ENCODE measurements around the gene RSRC2.
"Not testable (repeated sequence)": the region's sequence is repeated elsewhere in the genome, so short reads cannot be mapped to it uniquely, and the experiment has no call there.

Gene RSRC2

GRCh38 chr12:122518908-122519307, 7.8 kb downstream of the RSRC2 start:
- Histone ChIP-seq H3K27me3 (replicated peaks; ENCODE audit: control insufficient read depth, insufficient read depth, low read length) (no peaks in the 10 kb centered on the region), H3K9ac (ENCODE audit: low read length) (no peak overlapping the region), H3K4me1 (ENCODE audit: control insufficient read depth, insufficient read depth, low read length) (peaks cover 47% of the 10 kb centered on the region), H3K9me3 (ENCODE audit: control insufficient read depth, low read length) (no peaks in the 10 kb centered on the region), H3K36me3 (ENCODE audit: control insufficient read depth, insufficient read depth, low read length, severe bottlenecking) (peaks cover 84% of the 10 kb centered on the region), H3K4me3 (ENCODE audit: low read length) (peak overlapping the region; percentile 14)
- DNase-seq (ENCODE audit: low read depth) = peak; percentile 50

DNA sequence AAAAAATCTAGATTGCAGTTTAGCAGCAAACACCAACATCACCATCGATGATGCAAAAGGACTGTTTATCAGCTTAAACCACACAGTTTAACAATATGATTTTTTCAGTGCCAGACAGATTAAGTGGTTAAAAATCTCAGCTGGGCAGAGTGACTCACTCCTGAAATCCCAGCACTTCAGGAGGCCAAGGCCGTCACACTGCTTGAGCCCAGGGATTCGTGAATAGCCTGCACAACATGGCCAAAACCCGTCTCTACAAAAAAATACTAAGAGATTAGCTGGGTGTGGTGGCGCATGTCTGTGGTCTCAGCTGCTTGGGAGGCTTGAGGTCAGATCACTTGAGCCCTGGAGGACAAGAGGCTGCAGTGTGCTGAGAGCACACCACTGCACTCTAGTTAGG, 8.9 kb downstream of the RSRC2 start:
- Histone ChIP-seq H3K36me3 (ENCODE audit: control insufficient read depth, insufficient read depth, low read length, severe bottlenecking) (peaks cover 93% of the 10 kb centered on the region), H3K27me3 (replicated peaks; ENCODE audit: control insufficient read depth, insufficient read depth, low read length) (no peaks in the 10 kb centered on the region), H3K4me1 (ENCODE audit: control insufficient read depth, insufficient read depth, low read length) (peaks cover 37% of the 10 kb centered on the region), H3K9me3 (ENCODE audit: control insufficient read depth, low read length) (no peaks in the 10 kb centered on the region), H3K4me3 (ENCODE audit: low read length) (peak overlapping the region; percentile 15), H3K9ac (ENCODE audit: low read length) (no peak overlapping the region)
- DNase-seq (ENCODE audit: low read depth) = peak; percentile 84

DNA sequence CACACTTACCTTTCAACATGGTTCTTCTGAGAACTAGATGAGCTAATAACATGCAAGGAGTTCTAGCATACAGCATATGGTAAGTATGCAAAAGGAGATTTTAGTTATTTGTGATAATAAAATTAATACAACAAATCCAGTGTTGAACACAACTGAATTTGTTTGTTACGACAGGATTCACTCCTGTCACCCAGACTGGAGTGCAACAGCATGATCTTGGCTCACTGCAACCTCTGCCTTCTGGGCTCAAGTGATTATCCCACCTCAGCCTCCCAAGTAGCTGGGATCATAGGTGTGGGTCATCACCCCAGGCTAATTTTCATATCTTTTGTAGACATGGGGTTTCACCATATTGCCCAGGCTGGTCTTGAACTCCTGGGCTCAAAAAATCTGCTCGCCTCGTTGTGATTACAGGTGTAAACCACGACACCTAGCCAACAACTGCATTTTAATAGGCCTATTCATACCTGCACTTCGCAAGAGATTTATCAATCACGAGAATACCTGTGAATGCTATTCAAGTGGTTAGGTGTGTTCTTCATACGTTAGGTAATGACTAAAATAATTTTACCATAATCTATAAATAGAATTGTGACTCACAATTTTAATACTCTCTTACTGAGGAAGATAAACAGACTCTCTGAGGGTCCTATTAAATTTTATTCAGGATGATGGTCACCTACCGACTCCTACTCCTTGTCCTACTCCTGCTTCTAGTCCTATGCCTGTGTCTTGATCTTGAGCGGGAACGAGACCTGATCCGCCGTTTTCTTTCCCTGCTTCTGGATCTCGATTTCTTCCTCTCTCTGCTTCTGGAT, 10.0 kb downstream of the RSRC2 start:
- H3K9ac ChIP-seq (ENCODE audit: low read length) = no peak overlapping the region
- no peak overlapping the region for H3K4me3 ChIP-seq (ENCODE audit: low read length)
- DNase-seq (ENCODE audit: low read depth) = no peak
- no peaks in the 10 kb centered on the region for H3K27me3 ChIP-seq (replicated peaks; ENCODE audit: control insufficient read depth, insufficient read depth, low read length)
- H3K9me3 ChIP-seq (ENCODE audit: control insufficient read depth, low read length) = no peaks in the 10 kb centered on the region
- peaks cover 98% of the 10 kb centered on the region for H3K36me3 ChIP-seq (ENCODE audit: control insufficient read depth, insufficient read depth, low read length, severe bottlenecking)
- peaks cover 26% of the 10 kb centered on the region for H3K4me1 ChIP-seq (ENCODE audit: control insufficient read depth, insufficient read depth, low read length)

DNA sequence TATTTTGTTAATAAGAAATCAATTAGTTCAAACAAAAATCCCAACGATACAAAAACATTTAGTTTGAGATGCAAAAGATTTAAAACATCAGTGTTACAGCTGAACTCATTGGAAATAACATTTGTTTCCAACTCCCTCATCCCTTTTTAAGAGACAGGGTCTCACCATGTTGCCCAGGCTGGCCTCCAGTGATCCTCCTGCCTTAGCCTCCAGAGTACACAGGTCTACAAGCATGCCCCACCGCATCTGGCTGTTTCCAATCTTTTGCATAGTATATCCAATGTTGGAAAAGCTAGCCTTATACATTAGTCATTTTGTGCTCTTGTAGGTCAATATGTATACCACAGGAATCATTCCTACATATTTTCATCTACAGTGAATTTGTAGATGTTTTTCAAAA, 11.5 kb downstream of the RSRC2 start:
- peaks cover 25% of the 10 kb centered on the region for H3K4me1 ChIP-seq (ENCODE audit: control insufficient read depth, insufficient read depth, low read length)
- no peak for DNase-seq (ENCODE audit: low read depth)
- no peaks in the 10 kb centered on the region for H3K9me3 ChIP-seq (ENCODE audit: control insufficient read depth, low read length)
- H3K27me3 ChIP-seq (replicated peaks; ENCODE audit: control insufficient read depth, insufficient read depth, low read length) = no peaks in the 10 kb centered on the region
- H3K36me3 ChIP-seq (ENCODE audit: control insufficient read depth, insufficient read depth, low read length, severe bottlenecking) = peaks cover 98% of the 10 kb centered on the region
- no peak overlapping the region for H3K9ac ChIP-seq (ENCODE audit: low read length)
- H3K4me3 ChIP-seq (ENCODE audit: low read length) = no peak overlapping the region

GRCh38 chr12:122513660-122514059, 13.1 kb downstream of the RSRC2 start:
- no peak overlapping the region for H3K9ac ChIP-seq (ENCODE audit: low read length)
- H3K9me3 ChIP-seq (ENCODE audit: control insufficient read depth, low read length) = no peaks in the 10 kb centered on the region
- H3K36me3 ChIP-seq (ENCODE audit: control insufficient read depth, insufficient read depth, low read length, severe bottlenecking) = peaks cover 98% of the 10 kb centered on the region
- no peaks in the 10 kb centered on the region for H3K27me3 ChIP-seq (replicated peaks; ENCODE audit: control insufficient read depth, insufficient read depth, low read length)
- DNase-seq (ENCODE audit: low read depth) = no peak
- H3K4me1 ChIP-seq (ENCODE audit: control insufficient read depth, insufficient read depth, low read length) = peaks cover 13% of the 10 kb centered on the region
- H3K4me3 ChIP-seq (ENCODE audit: low read length) = no peak overlapping the region

DNA sequence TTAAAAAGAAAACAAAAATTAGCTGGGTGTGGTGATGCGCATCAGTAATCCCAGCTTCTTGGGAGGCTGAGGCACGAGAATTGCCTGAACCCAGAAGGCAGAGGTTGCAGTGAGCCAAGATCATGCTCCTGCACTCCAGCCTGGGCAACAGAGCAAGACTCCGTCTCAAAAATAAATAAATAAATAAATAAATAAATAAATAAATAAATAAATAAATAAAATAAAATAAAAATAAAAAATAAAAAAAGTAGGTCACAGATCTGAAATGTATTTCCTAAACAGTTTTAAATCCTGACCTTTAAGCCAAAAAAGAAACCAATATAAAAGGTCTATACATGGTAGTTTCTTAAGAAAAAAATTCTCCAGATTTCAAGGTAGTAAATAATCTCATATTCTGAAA, 13.7 kb downstream of the RSRC2 start:
- H3K4me3 ChIP-seq (ENCODE audit: low read length); H3K9me3 ChIP-seq (ENCODE audit: control insufficient read depth, low read length); DNase-seq (ENCODE audit: low read depth); H3K27me3 ChIP-seq (replicated peaks; ENCODE audit: control insufficient read depth, insufficient read depth, low read length); H3K9ac ChIP-seq (ENCODE audit: low read length); H3K4me1 ChIP-seq (ENCODE audit: control insufficient read depth, insufficient read depth, low read length): not testable (repeated sequence)
- H3K36me3 ChIP-seq (ENCODE audit: control insufficient read depth, insufficient read depth, low read length, severe bottlenecking) = peaks cover 98% of the 10 kb centered on the region

DNA sequence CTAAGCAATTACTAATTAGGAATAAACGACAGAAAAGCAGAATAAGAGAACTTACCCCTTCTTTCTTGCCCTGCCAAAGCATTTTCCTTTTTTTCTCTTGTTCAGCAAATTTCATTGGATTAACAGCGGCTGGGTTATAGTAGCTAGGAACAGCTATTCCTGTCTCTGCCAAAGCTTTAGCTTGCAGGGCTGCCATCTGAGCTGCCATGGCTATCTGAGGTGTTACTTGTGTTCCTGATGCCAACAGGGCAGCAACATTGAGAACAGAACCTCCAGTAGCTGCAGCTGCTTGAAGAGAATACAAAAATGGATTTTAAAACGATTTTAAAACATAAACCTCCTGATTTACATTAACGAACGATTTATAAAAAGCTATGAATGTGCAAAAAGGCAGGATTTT, 18.6 kb downstream of the RSRC2 start:
- peaks cover 98% of the 10 kb centered on the region for H3K36me3 ChIP-seq (ENCODE audit: control insufficient read depth, insufficient read depth, low read length, severe bottlenecking)
- H3K9me3 ChIP-seq (ENCODE audit: control insufficient read depth, low read length) = no peaks in the 10 kb centered on the region

DNA sequence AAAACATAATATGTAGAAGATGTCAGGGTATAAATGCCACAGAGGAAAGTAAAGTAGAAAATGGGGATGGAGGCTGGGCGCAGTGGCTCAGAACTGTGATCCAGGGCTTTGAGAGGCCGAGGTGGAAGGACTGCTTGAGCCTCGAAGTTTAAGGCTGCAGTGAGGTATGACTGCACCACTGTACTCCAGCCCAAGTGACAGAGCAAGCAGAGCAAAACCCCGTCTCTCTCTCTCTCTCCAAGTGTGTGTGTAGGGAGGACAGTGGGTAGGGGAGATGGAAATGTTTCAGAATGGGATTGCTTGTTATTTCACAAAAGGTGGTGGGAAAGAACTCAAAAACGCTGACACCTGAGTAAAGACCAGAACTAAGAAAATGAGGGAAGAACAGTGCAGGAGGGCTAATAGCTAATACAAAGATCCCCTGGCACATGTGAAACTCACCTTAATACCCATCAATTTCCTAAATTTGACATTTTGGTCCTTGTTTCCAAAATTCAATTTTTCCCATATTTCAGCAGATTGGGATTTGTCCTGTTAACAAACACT, 20.3 kb downstream of the RSRC2 start:
- no peak for DNase-seq (ENCODE audit: low read depth)
- Histone ChIP-seq H3K36me3 (ENCODE audit: control insufficient read depth, insufficient read depth, low read length, severe bottlenecking) (peaks cover 87% of the 10 kb centered on the region), H3K4me3 (ENCODE audit: low read length) (no peak overlapping the region), H3K9me3 (ENCODE audit: control insufficient read depth, low read length) (no peaks in the 10 kb centered on the region), H3K4me1 (ENCODE audit: control insufficient read depth, insufficient read depth, low read length) (peaks cover 2% of the 10 kb centered on the region), H3K9ac (ENCODE audit: low read length) (no peak overlapping the region), H3K27me3 (replicated peaks; ENCODE audit: control insufficient read depth, insufficient read depth, low read length) (no peaks in the 10 kb centered on the region)

More for the DNA sequence above, 18.6 kb downstream of the RSRC2 start:
- Histone ChIP-seq H3K27me3 (replicated peaks; ENCODE audit: control insufficient read depth, insufficient read depth, low read length) (no peaks in the 10 kb centered on the region), H3K9ac (ENCODE audit: low read length) (no peak overlapping the region), H3K4me1 (ENCODE audit: control insufficient read depth, insufficient read depth, low read length) (no peaks in the 10 kb centered on the region), H3K4me3 (ENCODE audit: low read length) (no peak overlapping the region)
- no peak for DNase-seq (ENCODE audit: low read depth)

- no peak overlapping the region for H3K4me3 ChIP-seq (ENCODE audit: low read length)
- H3K4me1 ChIP-seq (ENCODE audit: control insufficient read depth, insufficient read depth, low read length) = peaks cover 7% of the 10 kb centered on the region
- H3K9ac ChIP-seq (ENCODE audit: low read length) = no peak overlapping the region
- H3K36me3 ChIP-seq (ENCODE audit: control insufficient read depth, insufficient read depth, low read length, severe bottlenecking) = peaks cover 77% of the 10 kb centered on the region
- DNase-seq (ENCODE audit: low read depth) = peak; percentile 44
- H3K27me3 ChIP-seq (replicated peaks; ENCODE audit: control insufficient read depth, insufficient read depth, low read length) = no peaks in the 10 kb centered on the region
- no peaks in the 10 kb centered on the region for H3K9me3 ChIP-seq (ENCODE audit: control insufficient read depth, low read length)
These were observed 21.2 kb downstream of the RSRC2 start for GRCh38 chr12:122505419-122506051.

DNA sequence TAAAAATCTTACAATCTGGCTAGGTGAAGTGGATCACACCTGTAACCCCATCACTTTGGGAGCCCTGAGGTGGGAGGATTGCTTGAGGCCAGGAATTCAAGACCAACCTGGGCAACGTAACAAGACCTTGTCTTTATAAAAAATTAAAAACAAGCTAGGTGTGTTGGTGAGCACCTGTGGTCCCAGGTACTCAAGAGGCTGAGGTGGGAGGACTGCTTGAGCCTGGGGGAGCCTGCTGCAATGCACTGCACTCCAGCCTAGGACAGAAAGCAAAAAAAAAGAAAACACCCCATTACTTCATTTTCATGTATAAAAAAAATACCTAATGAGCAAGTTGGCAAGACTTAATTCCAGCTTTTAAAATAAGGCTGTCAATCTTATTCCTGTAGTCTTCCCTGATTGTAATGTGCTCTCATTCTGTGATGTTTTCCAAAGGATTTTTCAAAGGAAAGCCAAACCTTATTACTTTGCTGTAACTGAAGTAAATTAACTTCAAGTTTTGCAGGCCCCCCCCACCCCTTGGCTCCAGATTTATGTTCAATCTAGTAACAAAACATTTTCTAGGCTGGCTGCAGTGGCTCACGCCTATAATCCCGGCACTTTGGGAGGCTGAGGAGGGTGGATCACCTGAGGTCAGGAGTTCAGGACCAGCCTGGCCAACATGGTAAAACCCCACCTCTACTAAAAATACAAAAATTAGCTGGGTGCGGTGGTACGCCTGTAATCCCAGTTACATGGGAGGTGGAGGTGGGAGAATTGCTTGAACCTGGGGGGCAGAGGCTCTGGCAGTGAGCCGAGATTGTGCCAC, 22.7 kb downstream of the RSRC2 start:
- Histone ChIP-seq H3K9me3 (ENCODE audit: control insufficient read depth, low read length) (no peaks in the 10 kb centered on the region), H3K4me1 (ENCODE audit: control insufficient read depth, insufficient read depth, low read length) (peaks cover 12% of the 10 kb centered on the region), H3K36me3 (ENCODE audit: control insufficient read depth, insufficient read depth, low read length, severe bottlenecking) (peaks cover 62% of the 10 kb centered on the region), H3K9ac (ENCODE audit: low read length) (no peak overlapping the region), H3K27me3 (replicated peaks; ENCODE audit: control insufficient read depth, insufficient read depth, low read length) (no peaks in the 10 kb centered on the region), H3K4me3 (ENCODE audit: low read length) (no peak overlapping the region)
- DNase-seq (ENCODE audit: low read depth) = no peak

Measured in adipocyte (in vitro differentiated cells).